DOHH2 (cell line): ENCODE results near the gene UBASH3A.

Experiments
- EZH2phosphoT487 ChIP-seq: fragments of 200-600 bp; sonication (generic); IDR thresholded peaks from 2 replicates; pipeline ENCODE4 v1.6.1; 2017; ENCODE audit warnings: borderline replicate concordance, mild to moderate bottlenecking, antibody characterized with exemption, low read length, moderate library complexity, mixed read lengths
- TF ChIP-seq, protein P1 (sequence below): fragments of 200-600 bp; sonication (generic); IDR thresholded peaks from one replicate; pipeline ENCODE4 v1.5.1; 2014; ENCODE audit warnings: antibody characterized with exemption, mild to moderate bottlenecking, low read depth, low read length; ENCODE audit not compliant: poor library complexity, severe bottlenecking

DNA sequence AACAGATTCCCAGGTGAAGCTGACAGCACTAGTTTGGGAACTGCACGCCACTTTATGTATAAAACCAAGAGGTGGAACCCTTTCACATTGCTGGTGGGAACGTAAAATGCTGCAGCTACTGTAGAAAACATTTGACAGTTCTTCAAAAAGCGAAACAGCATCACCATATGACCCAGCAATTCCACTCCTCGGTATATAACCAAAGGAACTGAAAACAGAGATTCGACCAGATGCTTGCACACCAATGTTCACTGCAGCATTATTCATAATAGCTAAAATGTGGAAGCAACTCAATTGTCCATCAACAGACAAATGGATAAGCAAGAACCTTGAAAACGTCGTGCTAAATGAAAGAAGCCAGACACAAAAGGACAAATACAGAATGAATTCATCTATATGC lies 74.8 kb downstream of the UBASH3A start:
- TF ChIP-seq, protein P1, sequence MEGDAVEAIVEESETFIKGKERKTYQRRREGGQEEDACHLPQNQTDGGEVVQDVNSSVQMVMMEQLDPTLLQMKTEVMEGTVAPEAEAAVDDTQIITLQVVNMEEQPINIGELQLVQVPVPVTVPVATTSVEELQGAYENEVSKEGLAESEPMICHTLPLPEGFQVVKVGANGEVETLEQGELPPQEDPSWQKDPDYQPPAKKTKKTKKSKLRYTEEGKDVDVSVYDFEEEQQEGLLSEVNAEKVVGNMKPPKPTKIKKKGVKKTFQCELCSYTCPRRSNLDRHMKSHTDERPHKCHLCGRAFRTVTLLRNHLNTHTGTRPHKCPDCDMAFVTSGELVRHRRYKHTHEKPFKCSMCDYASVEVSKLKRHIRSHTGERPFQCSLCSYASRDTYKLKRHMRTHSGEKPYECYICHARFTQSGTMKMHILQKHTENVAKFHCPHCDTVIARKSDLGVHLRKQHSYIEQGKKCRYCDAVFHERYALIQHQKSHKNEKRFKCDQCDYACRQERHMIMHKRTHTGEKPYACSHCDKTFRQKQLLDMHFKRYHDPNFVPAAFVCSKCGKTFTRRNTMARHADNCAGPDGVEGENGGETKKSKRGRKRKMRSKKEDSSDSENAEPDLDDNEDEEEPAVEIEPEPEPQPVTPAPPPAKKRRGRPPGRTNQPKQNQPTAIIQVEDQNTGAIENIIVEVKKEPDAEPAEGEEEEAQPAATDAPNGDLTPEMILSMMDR: no peak
- TF ChIP-seq EZH2phosphoT487: no peak
